HEK293 (cell line): Measurements from ENCODE around the gene CXCL3.

Experiments
- CTCF ChIA-PET: fragments of 350-600 bp; formaldehyde crosslinking; extraction: SDS; loops from one replicate; lab custom pipeline; 2021; ENCODE audit warnings: antibody characterized with exemption; lab: Yijun Ruan, JAX
- POLR2A ChIA-PET: fragments of 300-600 bp; formaldehyde crosslinking; extraction: SDS; loops from one replicate; lab custom pipeline; 2020; ENCODE audit warnings: antibody characterized with exemption, inconsistent platforms; lab: Yijun Ruan, JAX
- H3K27ac ChIP-seq: fragments of 200-500 bp; sonication (Bioruptor generic); 2 replicates; pipeline ENCODE4 v1.5.1; 2014; ENCODE audit warnings: low read depth, low read length, control low read depth, inconsistent platforms; ENCODE audit errors: extremely low read depth
- H3K36me3 ChIP-seq, 2 experiments: fragments of 200-500 bp in 1 of 2; sonication (Bioruptor generic) in 1 of 2; 1 replicate in 1 of 2; 2 replicates in 1 of 2; pipeline ENCODE4 v1.5.1; 2014 to 2017; ENCODE audit warnings: inconsistent platforms in 2 of 2, low read length in 2 of 2; ENCODE audit not compliant: control insufficient read depth in 2 of 2, insufficient read depth in 1 of 2
- H3K4me1 ChIP-seq: fragments of 200-500 bp; sonication (Bioruptor generic); 2 replicates; pipeline ENCODE4 v1.5.1; 2014; ENCODE audit warnings: mild to moderate bottlenecking, low read length, inconsistent platforms; ENCODE audit not compliant: control insufficient read depth, insufficient read depth
- H3K4me3 ChIP-seq: 2 replicates; pipeline ENCODE4 v1.5.1; 2011; ENCODE audit warnings: low read depth, mild to moderate bottlenecking, control low read depth, low read length, moderate library complexity
- H3K9me3 ChIP-seq: fragments of 200-500 bp; sonication (Bioruptor generic); 2 replicates; pipeline ENCODE4 v1.5.1; 2014; ENCODE audit warnings: low read depth, low read length, inconsistent platforms; ENCODE audit not compliant: control insufficient read depth, insufficient read depth
- GLIS1 ChIP-seq: fragments of 450-650 bp; formaldehyde crosslinking; IDR thresholded peaks from 2 replicates; pipeline ENCODE4 v1.5.1; 2016; ENCODE audit warnings: missing biosample characterization, missing genetic modification characterization
- GLIS2 ChIP-seq: fragments of 450-650 bp; formaldehyde crosslinking; IDR thresholded peaks from 2 replicates; pipeline ENCODE4 v1.5.1; 2016; ENCODE audit warnings: missing biosample characterization, missing genetic modification characterization
- IKZF3 ChIP-seq: fragments of 450-650 bp; IDR thresholded peaks from 2 replicates; pipeline ENCODE4 v1.5.0; 2018; ENCODE audit warnings: missing biosample characterization, mild to moderate bottlenecking, missing genetic modification characterization, moderate library complexity
- KLF1 ChIP-seq: fragments of 450-650 bp; formaldehyde crosslinking; IDR thresholded peaks from 2 replicates; pipeline ENCODE4 v1.5.1; 2016; ENCODE audit warnings: missing biosample characterization, missing genetic modification characterization
- KLF8 ChIP-seq: fragments of 450-650 bp; formaldehyde crosslinking; IDR thresholded peaks from 2 replicates; pipeline ENCODE4 v1.5.1; 2016; ENCODE audit warnings: missing biosample characterization, missing genetic modification characterization
- MEIS1 ChIP-seq: sonication (generic); formaldehyde crosslinking; IDR thresholded peaks from 2 replicates; pipeline ENCODE4 v1.8.1; 2022; ENCODE audit warnings: missing genetic modification reagents, mild to moderate bottlenecking, borderline replicate concordance
- ZNF133 ChIP-seq: fragments of 450-650 bp; formaldehyde crosslinking; IDR thresholded peaks from 2 replicates; pipeline ENCODE4 v1.5.1; 2016; ENCODE audit warnings: missing biosample characterization, missing genetic modification characterization
- ZNF174 ChIP-seq: fragments of 450-650 bp; formaldehyde crosslinking; IDR thresholded peaks from 2 replicates; pipeline ENCODE4 v1.5.0; 2017; ENCODE audit warnings: missing biosample characterization, mild to moderate bottlenecking, missing genetic modification characterization
- ZNF214 ChIP-seq: fragments of 450-650 bp; formaldehyde crosslinking; IDR thresholded peaks from 2 replicates; pipeline ENCODE4 v1.5.1; 2017; ENCODE audit warnings: missing biosample characterization, mild to moderate bottlenecking, missing genetic modification characterization, borderline replicate concordance
- ZNF530 ChIP-seq: fragments of 450-650 bp; formaldehyde crosslinking; IDR thresholded peaks from 2 replicates; pipeline ENCODE4 v1.5.1; 2016; ENCODE audit warnings: low read depth, missing biosample characterization, missing genetic modification characterization
- ZNF600 ChIP-seq: fragments of 450-650 bp; formaldehyde crosslinking; IDR thresholded peaks from 2 replicates; pipeline ENCODE4 v1.5.1; 2016; ENCODE audit warnings: missing biosample characterization, missing genetic modification characterization
- ZNF645 ChIP-seq: fragments of 450-650 bp; formaldehyde crosslinking; IDR thresholded peaks from 2 replicates; pipeline ENCODE4; 2016; ENCODE audit warnings: missing biosample characterization, missing genetic modification characterization
- ZNF660 ChIP-seq: fragments of 450-650 bp; IDR thresholded peaks from 2 replicates; pipeline ENCODE4 v1.5.1; 2018; ENCODE audit warnings: missing biosample characterization, mild to moderate bottlenecking, missing genetic modification characterization
- ZNF776 ChIP-seq: fragments of 450-650 bp; formaldehyde crosslinking; IDR thresholded peaks from 2 replicates; pipeline ENCODE4 v1.5.0; 2017; ENCODE audit warnings: missing biosample characterization, missing genetic modification characterization, borderline replicate concordance
- ZXDB ChIP-seq: fragments of 450-650 bp; formaldehyde crosslinking; IDR thresholded peaks from 2 replicates; pipeline ENCODE4 v1.5.1; 2016; ENCODE audit warnings: missing biosample characterization, missing genetic modification characterization
- TF ChIP-seq, protein P1 (sequence below): fragments of 450-650 bp; formaldehyde crosslinking; IDR thresholded peaks from 2 replicates; pipeline ENCODE4 v1.5.1; 2016; ENCODE audit warnings: missing biosample characterization, missing genetic modification characterization
- TF ChIP-seq, protein P2 (sequence below): fragments of 450-650 bp; formaldehyde crosslinking; IDR thresholded peaks from 2 replicates; pipeline ENCODE4 v1.5.1; 2016; ENCODE audit warnings: missing biosample characterization, missing genetic modification characterization
- TF ChIP-seq, protein P3 (sequence below): fragments of 450-650 bp; formaldehyde crosslinking; IDR thresholded peaks from 2 replicates; pipeline ENCODE4 v1.5.1; 2016; ENCODE audit warnings: missing biosample characterization, missing genetic modification characterization
- TF ChIP-seq, protein P4 (sequence below): fragments of 450-650 bp; formaldehyde crosslinking; IDR thresholded peaks from 2 replicates; pipeline ENCODE4 v1.5.1; 2016; ENCODE audit warnings: missing biosample characterization, missing genetic modification characterization

The CXCL3 gene

GRCh38 chr4:74039315-74039763, 850 bp upstream of the CXCL3 start:
- Histone ChIP-seq H3K36me3 (no peaks in the 10 kb centered on the region), H3K9me3 (no peaks in the 10 kb centered on the region), H3K27ac (no peak overlapping the region), H3K4me3 (peak overlapping the region; percentile 62; the same call in 1 of the 2 replicates), H3K4me1 (no peaks in the 10 kb centered on the region)
- ChIA-PET POLR2A (no interaction called here), CTCF (interaction anchor here (0.7 to 1.0 kb wide), 3 partner anchors 72 to 691 kb away, joined by 3 read pairs; no protein-coding TSS in a partner anchor)
- 0 out of 2 replicates have a peak, but pooled peaks have one; percentile 30 for TF ChIP-seq IKZF3
- no peak for TF ChIP-seq ZNF776 (tag by site-specific recombination)
- TF ChIP-seq, protein P1, sequence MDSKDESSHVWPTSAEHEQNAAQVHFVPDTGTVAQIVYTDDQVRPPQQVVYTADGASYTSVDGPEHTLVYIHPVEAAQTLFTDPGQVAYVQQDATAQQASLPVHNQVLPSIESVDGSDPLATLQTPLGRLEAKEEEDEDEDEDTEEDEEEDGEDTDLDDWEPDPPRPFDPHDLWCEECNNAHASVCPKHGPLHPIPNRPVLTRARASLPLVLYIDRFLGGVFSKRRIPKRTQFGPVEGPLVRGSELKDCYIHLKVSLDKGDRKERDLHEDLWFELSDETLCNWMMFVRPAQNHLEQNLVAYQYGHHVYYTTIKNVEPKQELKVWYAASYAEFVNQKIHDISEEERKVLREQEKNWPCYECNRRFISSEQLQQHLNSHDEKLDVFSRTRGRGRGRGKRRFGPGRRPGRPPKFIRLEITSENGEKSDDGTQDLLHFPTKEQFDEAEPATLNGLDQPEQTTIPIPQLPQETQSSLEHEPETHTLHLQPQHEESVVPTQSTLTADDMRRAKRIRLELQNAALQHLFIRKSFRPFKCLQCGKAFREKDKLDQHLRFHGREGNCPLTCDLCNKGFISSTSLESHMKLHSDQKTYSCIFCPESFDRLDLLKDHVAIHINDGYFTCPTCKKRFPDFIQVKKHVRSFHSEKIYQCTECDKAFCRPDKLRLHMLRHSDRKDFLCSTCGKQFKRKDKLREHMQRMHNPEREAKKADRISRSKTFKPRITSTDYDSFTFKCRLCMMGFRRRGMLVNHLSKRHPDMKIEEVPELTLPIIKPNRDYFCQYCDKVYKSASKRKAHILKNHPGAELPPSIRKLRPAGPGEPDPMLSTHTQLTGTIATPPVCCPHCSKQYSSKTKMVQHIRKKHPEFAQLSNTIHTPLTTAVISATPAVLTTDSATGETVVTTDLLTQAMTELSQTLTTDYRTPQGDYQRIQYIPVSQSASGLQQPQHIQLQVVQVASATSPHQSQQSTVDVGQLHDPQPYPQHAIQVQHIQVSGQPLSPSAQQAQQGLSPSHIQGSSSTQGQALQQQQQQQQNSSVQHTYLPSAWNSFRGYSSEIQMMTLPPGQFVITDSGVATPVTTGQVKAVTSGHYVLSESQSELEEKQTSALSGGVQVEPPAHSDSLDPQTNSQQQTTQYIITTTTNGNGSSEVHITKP: peak; percentile 92
- TF ChIP-seq, protein P2, sequence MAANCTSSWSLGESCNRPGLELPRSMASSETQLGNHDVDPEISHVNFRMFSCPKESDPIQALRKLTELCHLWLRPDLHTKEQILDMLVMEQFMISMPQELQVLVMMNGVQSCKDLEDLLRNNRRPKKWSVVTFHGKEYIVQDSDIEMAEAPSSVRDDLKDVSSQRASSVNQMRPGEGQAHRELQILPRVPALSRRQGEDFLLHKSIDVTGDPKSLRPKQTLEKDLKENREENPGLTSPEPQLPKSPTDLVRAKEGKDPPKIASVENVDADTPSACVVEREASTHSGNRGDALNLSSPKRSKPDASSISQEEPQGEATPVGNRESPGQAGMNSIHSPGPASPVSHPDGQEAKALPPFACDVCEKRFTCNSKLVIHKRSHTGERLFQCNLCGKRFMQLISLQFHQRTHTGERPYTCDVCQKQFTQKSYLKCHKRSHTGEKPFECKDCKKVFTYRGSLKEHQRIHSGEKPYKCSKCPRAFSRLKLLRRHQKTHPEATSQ (tag by site-specific recombination): no peak
- no peak for TF ChIP-seq ZNF174 (tag by site-specific recombination)
- TF ChIP-seq ZXDB: no peak
- TF ChIP-seq KLF8 (tag by site-specific recombination): no peak
- TF ChIP-seq, protein P3, sequence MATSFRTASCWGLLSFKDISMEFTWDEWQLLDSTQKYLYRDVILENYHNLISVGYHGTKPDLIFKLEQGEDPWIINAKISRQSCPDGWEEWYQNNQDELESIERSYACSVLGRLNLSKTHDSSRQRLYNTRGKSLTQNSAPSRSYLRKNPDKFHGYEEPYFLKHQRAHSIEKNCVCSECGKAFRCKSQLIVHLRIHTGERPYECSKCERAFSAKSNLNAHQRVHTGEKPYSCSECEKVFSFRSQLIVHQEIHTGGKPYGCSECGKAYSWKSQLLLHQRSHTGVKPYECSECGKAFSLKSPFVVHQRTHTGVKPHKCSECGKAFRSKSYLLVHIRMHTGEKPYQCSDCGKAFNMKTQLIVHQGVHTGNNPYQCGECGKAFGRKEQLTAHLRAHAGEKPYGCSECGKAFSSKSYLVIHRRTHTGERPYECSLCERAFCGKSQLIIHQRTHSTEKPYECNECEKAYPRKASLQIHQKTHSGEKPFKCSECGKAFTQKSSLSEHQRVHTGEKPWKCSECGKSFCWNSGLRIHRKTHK (tag by site-specific recombination): no peak
- TF ChIP-seq, protein P4, sequence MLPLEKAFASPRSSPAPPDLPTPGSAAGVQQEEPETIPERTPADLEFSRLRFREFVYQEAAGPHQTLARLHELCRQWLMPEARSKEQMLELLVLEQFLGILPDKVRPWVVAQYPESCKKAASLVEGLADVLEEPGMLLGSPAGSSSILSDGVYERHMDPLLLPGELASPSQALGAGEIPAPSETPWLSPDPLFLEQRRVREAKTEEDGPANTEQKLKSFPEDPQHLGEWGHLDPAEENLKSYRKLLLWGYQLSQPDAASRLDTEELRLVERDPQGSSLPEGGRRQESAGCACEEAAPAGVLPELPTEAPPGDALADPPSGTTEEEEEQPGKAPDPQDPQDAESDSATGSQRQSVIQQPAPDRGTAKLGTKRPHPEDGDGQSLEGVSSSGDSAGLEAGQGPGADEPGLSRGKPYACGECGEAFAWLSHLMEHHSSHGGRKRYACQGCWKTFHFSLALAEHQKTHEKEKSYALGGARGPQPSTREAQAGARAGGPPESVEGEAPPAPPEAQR (tag by site-specific recombination): no peak
- no peak for TF ChIP-seq MEIS1 (CRISPR knock-in tag)
- no peak for TF ChIP-seq ZNF214
- no peak for TF ChIP-seq ZNF133
- no peak for TF ChIP-seq GLIS2
- TF ChIP-seq GLIS1 (tag by site-specific recombination): peak; percentile 38; the same call in 1 of the 2 replicates
- 0 out of 2 replicates have a peak, but pooled peaks have one; percentile 20 for TF ChIP-seq ZNF600 (tag by site-specific recombination)
- no peak for TF ChIP-seq ZNF645 (tag by site-specific recombination)
- no peak for TF ChIP-seq ZNF660 (tag by site-specific recombination)
- TF ChIP-seq KLF1: no peak
- no peak for TF ChIP-seq ZNF530 (tag by site-specific recombination)
